Caco-2 (cell line): ENCODE results near the gene PGAP3. TPM values are rescaled to one million over a fixed set of nuclear protein-coding genes. Genes with fewer than 3 reads are reported as not detected.

ENCODE experiments used
- BruUV-seq: library from RNA; stranded (reverse); fragments of 400-500 nt; replicated peaks from 2 replicates; lab custom pipeline; 2021; lab: Mats Ljungman, UMichigan
- CTCF ChIA-PET: fragments of 300-600 bp; sonication (Branson Sonifier 250); formaldehyde crosslinking; loops from one replicate; lab custom pipeline; 2022; ENCODE audit warnings: antibody characterized with exemption; lab: Charles Lee
- POLR2A ChIA-PET: fragments of 300-600 bp; sonication (Branson Sonifier 250); formaldehyde crosslinking; loops from one replicate; lab custom pipeline; 2022; ENCODE audit warnings: antibody characterized with exemption; lab: Charles Lee
- DNase-seq, 2 experiments: peaks; one replicate each; pipeline versions ENCODE4 v3.0.0 to v3.0.0-alpha.2; 2020 to 2022
- H3K27me3 ChIP-seq: replicated peaks from 2 replicates; pipeline ENCODE4 v1.6.0; 2011; ENCODE audit warnings: low read length; ENCODE audit not compliant: control insufficient read depth, insufficient read depth
- H3K36me3 ChIP-seq: 2 replicates; pipeline ENCODE4 v1.5.1; 2011; ENCODE audit warnings: low read length; ENCODE audit not compliant: control insufficient read depth, insufficient read depth
- H3K4me1 ChIP-seq: fragments of 250-450 bp; sonication (Bioruptor Pico); 2 replicates; pipeline ENCODE4 v1.5.1; 2020; ENCODE audit warnings: mild to moderate bottlenecking
- H3K4me3 ChIP-seq: 2 replicates; pipeline ENCODE4 v1.5.1; 2011; ENCODE audit warnings: low read depth, mild to moderate bottlenecking, control low read depth, low read length
- H3K9me3 ChIP-seq: fragments of 250-450 bp; sonication (Bioruptor Pico); 2 replicates; pipeline ENCODE4 v1.5.1; 2020; ENCODE audit warnings: mild to moderate bottlenecking, moderate library complexity
- H3K27ac Mint-ChIP-seq: one replicate; pipeline ENCODE4 v1.8.0; 2022; ENCODE audit warnings: mixed read lengths; ENCODE audit not compliant: unreplicated experiment
- H3K27me3 Mint-ChIP-seq: one replicate; pipeline ENCODE4 v1.8.0; 2022; ENCODE audit warnings: mixed read lengths; ENCODE audit not compliant: insufficient read depth, unreplicated experiment
- H3K36me3 Mint-ChIP-seq: one replicate; pipeline ENCODE4 v1.8.0; 2022; ENCODE audit warnings: mild to moderate bottlenecking, mixed read lengths; ENCODE audit not compliant: insufficient read depth, unreplicated experiment
- H3K4me1 Mint-ChIP-seq: one replicate; pipeline ENCODE4 v1.8.0; 2022; ENCODE audit warnings: low read depth, mixed read lengths; ENCODE audit not compliant: unreplicated experiment
- H3K4me3 Mint-ChIP-seq: one replicate; pipeline ENCODE4 v1.8.0; 2022; ENCODE audit warnings: mild to moderate bottlenecking, moderate library complexity, mixed read lengths; ENCODE audit not compliant: unreplicated experiment
- H3K9me3 Mint-ChIP-seq: one replicate; pipeline ENCODE4 v1.8.0; 2022; ENCODE audit warnings: mixed read lengths; ENCODE audit not compliant: unreplicated experiment
- CTCF ChIP-seq, 2 experiments: fragments of 200-600 bp in 1 of 2; IDR thresholded peaks; 1 replicate in 1 of 2; 2 replicates in 1 of 2; pipeline versions ENCODE4 v1.5.1 to v1.8.0; 2011 to 2022; ENCODE audit warnings: antibody characterized with exemption in 1 of 2, control low read depth in 1 of 2, inconsistent platforms in 1 of 2, low read depth in 1 of 2, low read length in 1 of 2, mild to moderate bottlenecking in 1 of 2, moderate library complexity in 1 of 2; ENCODE audit not compliant: insufficient read depth in 1 of 2, severe bottlenecking in 1 of 2, unreplicated experiment in 1 of 2
- intact Hi-C: fragments of 100-400 bp; cut with micrococcal nuclease; formaldehyde crosslinking; loops from one replicate; pipeline ENCODE4 v1.10.0; 2022; ENCODE audit not compliant: unreplicated experiment
- total RNA-seq: library from RNA; stranded (reverse); gene quantifications from 2 replicates; pipeline ENCODE4 v1.2.3, GENCODE V29; 2022

Gene PGAP3
- total RNA-seq, 1 experiment from 2014 or later: 14.7 TPM

GRCh38 chr17:39658760-39659159 is 29.1 kb downstream of the PGAP3 start:
- ChIA-PET POLR2A (no interaction called here), CTCF (interaction anchor here (0.7 kb wide), 1 partner anchor 12 kb away, joined by 3 read pairs; no protein-coding TSS in a partner anchor)
- intact Hi-C loops: no loop called here
- Histone ChIP-seq H3K4me1 (no peaks in the 10 kb centered on the region; the same call in 1 of the 2 replicates), H3K27me3 (no peaks in the 10 kb centered on the region), H3K9me3 (no peaks in the 10 kb centered on the region), H3K4me3 (no peak overlapping the region), H3K36me3 (peaks cover 2% of the 10 kb centered on the region)
- no peak overlapping the region for H3K27ac Mint-ChIP-seq
- H3K27me3 Mint-ChIP-seq: no peaks in the 10 kb centered on the region
- H3K4me1 Mint-ChIP-seq: no peaks in the 10 kb centered on the region
- peaks cover 9% of the 10 kb centered on the region for H3K36me3 Mint-ChIP-seq
- H3K4me3 Mint-ChIP-seq: no peak overlapping the region
- no TSS peak for BruUV-seq
- H3K9me3 Mint-ChIP-seq: no peaks in the 10 kb centered on the region
- DNase-seq: no peak
- no peak for TF ChIP-seq CTCF (IDR thresholded peaks at IDR 0.05; ENCODE audit: insufficient read depth in 1 of 2, low read depth in 1 of 2, low read length in 1 of 2, severe bottlenecking in 1 of 2, unreplicated experiment in 1 of 2)

- no TSS peak for BruUV-seq
- no peak for DNase-seq
- Histone ChIP-seq H3K4me1 (peaks cover 4% of the 10 kb centered on the region), H3K9me3 (no peaks in the 10 kb centered on the region), H3K36me3 (peaks cover 2% of the 10 kb centered on the region), H3K27me3 (no peaks in the 10 kb centered on the region), H3K4me3 (no peak overlapping the region)
- TF ChIP-seq CTCF (IDR thresholded peaks at IDR 0.05; ENCODE audit: insufficient read depth in 1 of 2, low read depth in 1 of 2, low read length in 1 of 2, severe bottlenecking in 1 of 2, unreplicated experiment in 1 of 2): no peak
- Mint-ChIP-seq H3K27ac (no peak overlapping the region), H3K4me1 (no peaks in the 10 kb centered on the region), H3K9me3 (no peaks in the 10 kb centered on the region), H3K27me3 (no peaks in the 10 kb centered on the region), H3K4me3 (no peak overlapping the region), H3K36me3 (peaks cover 9% of the 10 kb centered on the region)
- intact Hi-C loops: no loop called here
- CTCF ChIA-PET: interaction anchor here (0.7 kb wide), 1 partner anchor 12 kb away, joined by 3 read pairs; no protein-coding TSS in a partner anchor
- POLR2A ChIA-PET: no interaction called here
Observed at GRCh38 chr17:39658346-39658745, 29.5 kb downstream of the PGAP3 start.

- peaks cover 18% of the 10 kb centered on the region for H3K4me1 Mint-ChIP-seq
- ChIA-PET CTCF (interaction anchor here (0.7 to 3.6 kb wide), 7 partner anchors 8 to 33 kb away, joined by 3 to 22 read pairs (median 4); partner anchors contain the start of gene TCAP), POLR2A (no interaction called here)
- DNase-seq: no peak
- H3K4me3 ChIP-seq: no peak overlapping the region
- H3K4me3 Mint-ChIP-seq: no peak overlapping the region
- no peak overlapping the region for H3K27ac Mint-ChIP-seq
- H3K9me3 Mint-ChIP-seq: no peaks in the 10 kb centered on the region
- H3K36me3 Mint-ChIP-seq: peaks cover 19% of the 10 kb centered on the region
- intact Hi-C loops: no loop called here
- H3K36me3 ChIP-seq: peaks cover 2% of the 10 kb centered on the region; the same call in 1 of the 2 replicates
- H3K4me1 ChIP-seq: peaks cover 19% of the 10 kb centered on the region
- H3K9me3 ChIP-seq: no peaks in the 10 kb centered on the region
- no peak for TF ChIP-seq CTCF (IDR thresholded peaks at IDR 0.05; ENCODE audit: insufficient read depth in 1 of 2, low read depth in 1 of 2, low read length in 1 of 2, severe bottlenecking in 1 of 2, unreplicated experiment in 1 of 2)
- no peaks in the 10 kb centered on the region for H3K27me3 ChIP-seq
- no TSS peak for BruUV-seq
- no peaks in the 10 kb centered on the region for H3K27me3 Mint-ChIP-seq
Observed at GRCh38 chr17:39655105-39655504, 32.8 kb downstream of the PGAP3 start.
